Measurements from ENCODE around the gene CFAP65. TPM values are rescaled to one million over a fixed set of nuclear protein-coding genes. Genes with fewer than 3 reads are reported as not detected.

The CFAP65 gene
- total and polyA plus RNA-seq, 2 of the 4 experiments (the other 2 are of a cell fraction), result not detected

DNA sequence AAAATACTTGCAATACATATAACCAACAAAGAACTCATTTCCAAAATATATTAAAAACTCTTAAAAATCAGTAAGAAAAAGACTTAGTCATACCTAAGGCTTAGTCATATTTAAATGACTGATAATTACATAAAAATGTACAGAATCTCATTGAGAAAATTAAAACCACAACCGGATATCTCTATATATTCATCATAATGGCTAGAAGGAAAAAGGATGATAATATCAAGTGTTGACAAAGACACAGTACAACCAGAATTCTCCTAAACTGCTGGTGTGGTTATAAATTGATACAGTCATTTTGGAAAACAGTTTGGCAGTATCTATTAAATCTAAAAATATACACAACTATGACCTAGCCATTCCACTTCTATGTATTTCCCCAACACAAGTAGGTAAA lies 46.5 kb upstream of the CFAP65 start:
- H3K9me3 ChIP-seq (ENCODE audit: control insufficient read depth, insufficient read depth, low read length), result no peaks in the 10 kb centered on the region
- no peaks in the 10 kb centered on the region for H3K36me3 ChIP-seq (ENCODE audit: control insufficient read depth, insufficient read depth, low read length)
- BruUV-seq (replicated peaks), result no TSS peak
- no peaks in the 10 kb centered on the region for H3K4me1 ChIP-seq (ENCODE audit: control insufficient read depth, insufficient read depth, low read length)
- in situ Hi-C loops (cut with MboI; ENCODE audit: low sequenced_read_pairs) (no loop called here), dilution Hi-C loops (cut with HindIII; ENCODE audit: low sequenced_read_pairs, unreplicated experiment) (no loop called here), intact Hi-C loops (cut with micrococcal nuclease) (no loop called here)
- H2AFZ ChIP-seq (replicated peaks; ENCODE audit: low read length, poor library complexity), result no peak overlapping the region
- no peak overlapping the region for H2BK5ac ChIP-seq (ENCODE audit: low read depth, low read length, poor library complexity, severe bottlenecking)
- no peak overlapping the region for H3K14ac ChIP-seq (replicated peaks; ENCODE audit: low read depth, low read length)
- POLR2A ChIA-PET (ENCODE audit: unreplicated experiment), result no interaction called here
- no peaks in the 10 kb centered on the region; the same call in 1 of the 2 replicates for H4K20me1 ChIP-seq (ENCODE audit: insufficient read depth, low read length)
- no peak overlapping the region for H2BK20ac ChIP-seq (ENCODE audit: low read depth, low read length)
- no peak overlapping the region for H2AK9ac ChIP-seq (replicated peaks; ENCODE audit: low read depth, low read length, poor library complexity)
- H4K91ac ChIP-seq (ENCODE audit: insufficient read depth, low read depth, low read length), result no peak overlapping the region
- H3K9me1 ChIP-seq (ENCODE audit: insufficient read depth, low read length), result no peaks in the 10 kb centered on the region; the same call in 1 of the 2 replicates
- H3K23ac ChIP-seq (ENCODE audit: low read depth, low read length), result no peak overlapping the region
- no peak overlapping the region for H3K27ac ChIP-seq (ENCODE audit: insufficient read depth, low read length)
- H3K9ac ChIP-seq (ENCODE audit: low read depth, low read length), result no peak overlapping the region
- H3K79me1 ChIP-seq (ENCODE audit: low read depth in 1 of 2, low read length in 2 of 2), result no peaks in the 10 kb centered on the region
- H3K4ac ChIP-seq (ENCODE audit: low read depth, low read length), result no peak overlapping the region
- CTCF ChIA-PET, result interaction anchor here (1.0 kb wide), 1 partner anchor 16 kb away, joined by 3 read pairs; no protein-coding TSS in a partner anchor
- H2BK15ac ChIP-seq (ENCODE audit: low read depth, low read length), result no peak overlapping the region
- H3K56ac ChIP-seq (ENCODE audit: extremely low read depth, insufficient read depth, low read length), result no peak overlapping the region
- H3K18ac ChIP-seq (ENCODE audit: low read depth, low read length), result no peak overlapping the region
- no peak overlapping the region for H2BK120ac ChIP-seq (ENCODE audit: low read depth, low read length)
- DNase-seq (peak; percentile 7), ATAC-seq (ENCODE audit: low read depth) (no peak)
- no CpG with 5 or more reads among the region's 1 CpG for whole genome bisulfite sequencing, 2 experiments (ENCODE audit: extremely low coverage in 2 of 2, insufficient read length in 1 of 2)
- no peak overlapping the region for H2AK5ac ChIP-seq (ENCODE audit: low read depth, low read length)
- no peak overlapping the region for H4K5ac ChIP-seq (ENCODE audit: low read depth, low read length)
- no peak overlapping the region for H4K8ac ChIP-seq (ENCODE audit: low read depth in 2 of 2, low read length in 2 of 2)
- H3K4me2 ChIP-seq (ENCODE audit: low read depth, low read length), result no peak overlapping the region
- no peak overlapping the region for H3K4me3 ChIP-seq (ENCODE audit: insufficient read depth, low read depth, low read length)
- H3K27me3 ChIP-seq (ENCODE audit: control insufficient read depth, insufficient read depth, low read length), result no peaks in the 10 kb centered on the region; the same call in 1 of the 2 replicates
- TF ChIP-seq SMC3 (IDR thresholded peaks at IDR 0.05; ENCODE audit: low read depth, low read length) (no peak), NFE2L2 (IDR thresholded peaks at IDR 0.05; ENCODE audit: low read depth, low read length) (no peak), MXI1 (IDR thresholded peaks at IDR 0.05; ENCODE audit: borderline replicate concordance, low read depth, low read length) (no peak), RCOR1 (IDR thresholded peaks at IDR 0.05; ENCODE audit: insufficient replicate concordance, low read length) (no peak), CHD1 (IDR thresholded peaks at IDR 0.05; ENCODE audit: low read depth, low read length) (no peak), MAZ (IDR thresholded peaks at IDR 0.05; ENCODE audit: borderline replicate concordance, low read depth, low read length) (no peak), RFX5 (IDR thresholded peaks at IDR 0.05; ENCODE audit: low read depth, low read length) (no peak), BHLHE40 (IDR thresholded peaks at IDR 0.05; ENCODE audit: low read depth, low read length) (no peak), CEBPB (IDR thresholded peaks at IDR 0.05; ENCODE audit: low read depth, low read length) (no peak), MAFK (IDR thresholded peaks at IDR 0.05; ENCODE audit: low read depth, low read length) (no peak), FOS (IDR thresholded peaks at IDR 0.05; ENCODE audit: low read depth, low read length) (no peak), POLR2A (IDR thresholded peaks at IDR 0.05; ENCODE audit: low read depth, low read length) (no peak), RAD21 (IDR thresholded peaks at IDR 0.05; ENCODE audit: low read length) (no peak)
- TF ChIP-seq, protein P1, sequence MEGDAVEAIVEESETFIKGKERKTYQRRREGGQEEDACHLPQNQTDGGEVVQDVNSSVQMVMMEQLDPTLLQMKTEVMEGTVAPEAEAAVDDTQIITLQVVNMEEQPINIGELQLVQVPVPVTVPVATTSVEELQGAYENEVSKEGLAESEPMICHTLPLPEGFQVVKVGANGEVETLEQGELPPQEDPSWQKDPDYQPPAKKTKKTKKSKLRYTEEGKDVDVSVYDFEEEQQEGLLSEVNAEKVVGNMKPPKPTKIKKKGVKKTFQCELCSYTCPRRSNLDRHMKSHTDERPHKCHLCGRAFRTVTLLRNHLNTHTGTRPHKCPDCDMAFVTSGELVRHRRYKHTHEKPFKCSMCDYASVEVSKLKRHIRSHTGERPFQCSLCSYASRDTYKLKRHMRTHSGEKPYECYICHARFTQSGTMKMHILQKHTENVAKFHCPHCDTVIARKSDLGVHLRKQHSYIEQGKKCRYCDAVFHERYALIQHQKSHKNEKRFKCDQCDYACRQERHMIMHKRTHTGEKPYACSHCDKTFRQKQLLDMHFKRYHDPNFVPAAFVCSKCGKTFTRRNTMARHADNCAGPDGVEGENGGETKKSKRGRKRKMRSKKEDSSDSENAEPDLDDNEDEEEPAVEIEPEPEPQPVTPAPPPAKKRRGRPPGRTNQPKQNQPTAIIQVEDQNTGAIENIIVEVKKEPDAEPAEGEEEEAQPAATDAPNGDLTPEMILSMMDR (conservative IDR thresholded peaks at IDR 0.05; ENCODE audit: low read depth, low read length), result no peak
- TF ChIP-seq, protein P2, sequence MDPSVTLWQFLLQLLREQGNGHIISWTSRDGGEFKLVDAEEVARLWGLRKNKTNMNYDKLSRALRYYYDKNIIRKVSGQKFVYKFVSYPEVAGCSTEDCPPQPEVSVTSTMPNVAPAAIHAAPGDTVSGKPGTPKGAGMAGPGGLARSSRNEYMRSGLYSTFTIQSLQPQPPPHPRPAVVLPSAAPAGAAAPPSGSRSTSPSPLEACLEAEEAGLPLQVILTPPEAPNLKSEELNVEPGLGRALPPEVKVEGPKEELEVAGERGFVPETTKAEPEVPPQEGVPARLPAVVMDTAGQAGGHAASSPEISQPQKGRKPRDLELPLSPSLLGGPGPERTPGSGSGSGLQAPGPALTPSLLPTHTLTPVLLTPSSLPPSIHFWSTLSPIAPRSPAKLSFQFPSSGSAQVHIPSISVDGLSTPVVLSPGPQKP (IDR thresholded peaks at IDR 0.05; ENCODE audit: borderline replicate concordance, low read depth, low read length), result no peak
- TF ChIP-seq, protein P3, sequence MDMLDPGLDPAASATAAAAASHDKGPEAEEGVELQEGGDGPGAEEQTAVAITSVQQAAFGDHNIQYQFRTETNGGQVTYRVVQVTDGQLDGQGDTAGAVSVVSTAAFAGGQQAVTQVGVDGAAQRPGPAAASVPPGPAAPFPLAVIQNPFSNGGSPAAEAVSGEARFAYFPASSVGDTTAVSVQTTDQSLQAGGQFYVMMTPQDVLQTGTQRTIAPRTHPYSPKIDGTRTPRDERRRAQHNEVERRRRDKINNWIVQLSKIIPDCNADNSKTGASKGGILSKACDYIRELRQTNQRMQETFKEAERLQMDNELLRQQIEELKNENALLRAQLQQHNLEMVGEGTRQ (IDR thresholded peaks at IDR 0.05; ENCODE audit: low read depth, low read length), result no peak

Measured in IMR-90 (cell line).